ENCODE results near the gene AUTS2. TPM values are rescaled to one million over a fixed set of nuclear protein-coding genes. Genes with fewer than 3 reads are reported as not detected.

Gene AUTS2
- total RNA-seq, 1 experiment from 2014 or later: 256 TPM

DNA sequence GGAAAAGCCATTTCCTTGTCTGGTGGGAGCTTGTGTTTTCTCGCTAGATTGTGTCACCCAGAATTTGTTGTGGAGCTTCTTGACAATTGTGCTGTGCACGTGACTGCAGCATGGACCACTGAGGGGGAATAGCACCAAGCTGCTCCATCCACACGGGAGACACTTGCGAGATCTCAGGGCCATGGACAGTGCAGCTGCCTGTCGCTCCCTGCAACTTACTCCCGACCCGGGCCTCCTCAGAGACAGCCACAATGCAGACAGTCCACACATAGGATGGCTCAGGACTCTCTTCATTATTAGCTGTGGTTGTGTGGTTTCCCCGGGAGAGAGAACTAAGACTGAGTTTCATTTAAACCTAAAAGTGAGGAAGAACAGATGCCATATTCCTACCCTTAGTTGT is 860.5 kb downstream of the AUTS2 start:
- no peak for DNase-seq
- WGBS (ENCODE audit: extremely low coverage, insufficient read length, low lambda C conversion rate): no CpG with 5 or more reads among the region's 8 CpGs
- H3K27ac ChIP-seq (ENCODE audit: insufficient read length, low read depth, low read length): no peak overlapping the region
- no peak overlapping the region for H3T11ph ChIP-seq (ENCODE audit: low read length)
- H3K4me2 ChIP-seq (ENCODE audit: insufficient read depth, insufficient read length, low read length): no peak overlapping the region
- H3K23me2 ChIP-seq (ENCODE audit: insufficient read length, low read depth, low read length, poor library complexity, severe bottlenecking): no peaks in the 10 kb centered on the region
- TF ChIP-seq, protein P1, sequence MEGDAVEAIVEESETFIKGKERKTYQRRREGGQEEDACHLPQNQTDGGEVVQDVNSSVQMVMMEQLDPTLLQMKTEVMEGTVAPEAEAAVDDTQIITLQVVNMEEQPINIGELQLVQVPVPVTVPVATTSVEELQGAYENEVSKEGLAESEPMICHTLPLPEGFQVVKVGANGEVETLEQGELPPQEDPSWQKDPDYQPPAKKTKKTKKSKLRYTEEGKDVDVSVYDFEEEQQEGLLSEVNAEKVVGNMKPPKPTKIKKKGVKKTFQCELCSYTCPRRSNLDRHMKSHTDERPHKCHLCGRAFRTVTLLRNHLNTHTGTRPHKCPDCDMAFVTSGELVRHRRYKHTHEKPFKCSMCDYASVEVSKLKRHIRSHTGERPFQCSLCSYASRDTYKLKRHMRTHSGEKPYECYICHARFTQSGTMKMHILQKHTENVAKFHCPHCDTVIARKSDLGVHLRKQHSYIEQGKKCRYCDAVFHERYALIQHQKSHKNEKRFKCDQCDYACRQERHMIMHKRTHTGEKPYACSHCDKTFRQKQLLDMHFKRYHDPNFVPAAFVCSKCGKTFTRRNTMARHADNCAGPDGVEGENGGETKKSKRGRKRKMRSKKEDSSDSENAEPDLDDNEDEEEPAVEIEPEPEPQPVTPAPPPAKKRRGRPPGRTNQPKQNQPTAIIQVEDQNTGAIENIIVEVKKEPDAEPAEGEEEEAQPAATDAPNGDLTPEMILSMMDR (conservative IDR thresholded peaks at IDR 0.05): no peak
- Mint-ChIP-seq H3K9me3 (no peaks in the 10 kb centered on the region; a peak in 1 of 5 replicates), H3K27ac (no peak overlapping the region), H3K27me3 (ENCODE audit: low read depth) (no peaks in the 10 kb centered on the region), H3K36me3 (ENCODE audit: insufficient read depth in 1 of 3, low read depth in 3 of 3) (no peaks in the 10 kb centered on the region), H3K4me1 (peaks cover 21 to 25% of the 10 kb centered on the region in 2 experiments), H3K4me3 (no peak overlapping the region; a peak in 1 of 5 replicates)
- no peak overlapping the region for H2AK5ac ChIP-seq (ENCODE audit: insufficient read length, low read length)
- H2BK5ac ChIP-seq (ENCODE audit: insufficient read length, low read length): no peak overlapping the region
- H3K79me1 ChIP-seq (ENCODE audit: insufficient read depth, low read depth, low read length, poor library complexity, severe bottlenecking): no peaks in the 10 kb centered on the region
- no peak overlapping the region for H3K23ac ChIP-seq (ENCODE audit: insufficient read length, low read depth, low read length)
- no peaks in the 10 kb centered on the region for H4K20me1 ChIP-seq (ENCODE audit: control insufficient read depth, insufficient read depth, insufficient read length)
- no peaks in the 10 kb centered on the region for H3K27me3 ChIP-seq (ENCODE audit: insufficient read depth, low read length)
- no peak overlapping the region for H2BK15ac ChIP-seq (ENCODE audit: low read depth, low read length)
- no peak overlapping the region for H2BK120ac ChIP-seq (ENCODE audit: low read depth, low read length, poor library complexity, severe bottlenecking)
- H3K56ac ChIP-seq (ENCODE audit: insufficient read length, low read depth, low read length): no peak overlapping the region
- H3K9ac ChIP-seq (ENCODE audit: extremely low read depth, insufficient read length, low read length): no peak overlapping the region
- no peak overlapping the region for H4K8ac ChIP-seq (replicated peaks; ENCODE audit: insufficient read length, low read depth, low read length)
- H4K91ac ChIP-seq (ENCODE audit: insufficient read length, low read depth, low read length): no peak overlapping the region
- no peak overlapping the region for H4K5ac ChIP-seq (ENCODE audit: insufficient read length, low read depth, low read length)
- no peaks in the 10 kb centered on the region for H3K79me2 ChIP-seq (ENCODE audit: insufficient read depth, low read length)
- no peaks in the 10 kb centered on the region for H3K4me1 ChIP-seq (ENCODE audit: insufficient read depth, low read length)
- H2BK12ac ChIP-seq (ENCODE audit: insufficient read length, low read depth, low read length): no peak overlapping the region
- H3K4ac ChIP-seq (ENCODE audit: low read depth, low read length): no peak overlapping the region
- no peak overlapping the region for H2AFZ ChIP-seq (ENCODE audit: low read length)
- H3K18ac ChIP-seq (ENCODE audit: insufficient read length, low read depth, low read length): no peak overlapping the region
- H3K14ac ChIP-seq (ENCODE audit: insufficient read depth, low read length): no peak overlapping the region
- H3K9me3 ChIP-seq (ENCODE audit: control insufficient read depth, low read depth, low read length): no peaks in the 10 kb centered on the region
- no peak overlapping the region for H2BK20ac ChIP-seq (ENCODE audit: low read depth, low read length, poor library complexity, severe bottlenecking)

Data from H9 (cell line).